A549 (cell line): ENCODE results near the gene AFAP1L2. TPM values are rescaled to one million over a fixed set of nuclear protein-coding genes. Genes with fewer than 3 reads are reported as not detected.

Experiments used
- ATAC-seq, 2 experiments: fragments of 200-7000 bp in 1 of 2; fragments of >200 bp in 1 of 2; cut with Nextera tagmentation in 1 of 2; cut with Tn5 transposase in 1 of 2; 3 replicates each; pipeline versions ENCODE4 v1.8.0 to v1.9.1; 2018 to 2020; ENCODE audit warnings: mild to moderate bottlenecking in 1 of 2, moderate library complexity in 1 of 2
- CTCF ChIA-PET: fragments of 300-600 bp; sonication (Branson Sonifier 250); formaldehyde crosslinking; extraction: SDS; loops from one replicate; lab custom pipeline; 2021; ENCODE audit warnings: antibody characterized with exemption, inconsistent platforms; lab: Yijun Ruan, JAX
- POLR2A ChIA-PET: fragments of 350-600 bp; formaldehyde crosslinking; extraction: SDS; loops from one replicate; lab custom pipeline; 2021; ENCODE audit warnings: antibody characterized with exemption, inconsistent platforms; lab: Yijun Ruan, JAX
- DNase-seq, 2 experiments: peaks; one replicate each; pipeline versions ENCODE4 v3.0.0 to v3.0.0-alpha.2; 2011 to 2016; ENCODE audit warnings: low read depth in 1 of 2, low spot score in 1 of 2
- FAIRE-seq: peaks from 2 replicates; lab custom pipeline; 2011; peaks lifted over from hg19 to GRCh38; lab: Jason Lieb, UNC
- H3K27ac ChIP-seq, 2 experiments: fragments of >200 bp; sonication (Bioruptor Twin); formaldehyde crosslinking; 3 replicates each; pipeline ENCODE4 v1.5.1; 2016 to 2017
- H3K4me1 ChIP-seq: fragments of >200 bp; sonication (Bioruptor Twin); formaldehyde crosslinking; 3 replicates; pipeline ENCODE4 v1.6.1; 2016
- H3K4me2 ChIP-seq: fragments of >200 bp; sonication (Bioruptor Twin); formaldehyde crosslinking; 3 replicates; pipeline ENCODE4 v1.6.1; 2016
- H3K4me3 ChIP-seq: fragments of >200 bp; sonication (Bioruptor Twin); formaldehyde crosslinking; 3 replicates; pipeline ENCODE4 v1.5.1; 2016
- H3K9me3 ChIP-seq: fragments of >200 bp; sonication (Bioruptor Twin); formaldehyde crosslinking; 3 replicates; pipeline ENCODE4 v1.6.1; 2016
- BHLHE40 ChIP-seq: IDR thresholded peaks from 2 replicates; pipeline ENCODE4 v1.6.1; 2012; ENCODE audit warnings: low read depth, low read length, inconsistent platforms
- CBX8 ChIP-seq: fragments of 200-600 bp; sonication (generic); IDR thresholded peaks from 2 replicates; pipeline ENCODE4 v1.6.1; 2016
- EHMT2 ChIP-seq: fragments of 200-600 bp; sonication (generic); IDR thresholded peaks from 2 replicates; pipeline ENCODE4 v1.6.1; 2016; ENCODE audit warnings: antibody characterized with exemption, low read depth, mild to moderate bottlenecking, moderate library complexity
- EP300 ChIP-seq, 2 experiments: fragments of >200 bp; sonication (Bioruptor Twin); formaldehyde crosslinking; IDR thresholded peaks; 2 replicates in 1 of 2; 3 replicates in 1 of 2; pipeline ENCODE4 v1.6.1; 2016 to 2017
- ESRRA ChIP-seq: fragments of 150-350 bp; IDR thresholded peaks from 2 replicates; pipeline ENCODE4 v1.6.1; 2014; ENCODE audit warnings: mild to moderate bottlenecking, low read length, borderline replicate concordance
- GATA3 ChIP-seq: IDR thresholded peaks from 2 replicates; pipeline ENCODE4 v1.6.1; 2012; ENCODE audit warnings: borderline replicate concordance
- HOXA7 ChIP-seq: fragments of 250-450 bp; sonication (Bioruptor Pico); IDR thresholded peaks from 2 replicates; pipeline ENCODE4 v1.5.0; 2020; ENCODE audit warnings: mild to moderate bottlenecking, moderate library complexity
- MAFK ChIP-seq: fragments of 450-650 bp; IDR thresholded peaks from 2 replicates; pipeline ENCODE4 v1.6.1; 2014; ENCODE audit not compliant: partially characterized antibody
- RAD21 ChIP-seq, 2 experiments: fragments of >200 bp in 1 of 2; sonication (Bioruptor Twin) in 1 of 2; formaldehyde crosslinking in 1 of 2; IDR thresholded peaks in 1 of 2; conservative IDR thresholded peaks in 1 of 2; 2 replicates in 1 of 2; 3 replicates in 1 of 2; pipeline ENCODE4 v1.6.1; 2012 to 2018; ENCODE audit warnings: inconsistent platforms in 1 of 2
- RARB ChIP-seq: fragments of 250-450 bp; sonication (Bioruptor Pico); IDR thresholded peaks from 2 replicates; pipeline ENCODE4 v1.8.0; 2021; ENCODE audit warnings: mild to moderate bottlenecking, moderate library complexity
- RNF2 ChIP-seq: fragments of 200-600 bp; sonication (generic); IDR thresholded peaks from 2 replicates; pipeline ENCODE4 v1.6.1; 2016; ENCODE audit warnings: low read depth, mild to moderate bottlenecking, antibody characterized with exemption, moderate library complexity, borderline replicate concordance
- ZNF302 ChIP-seq: fragments of 250-450 bp; sonication (Bioruptor Pico); IDR thresholded peaks from 2 replicates; pipeline ENCODE4 v1.9.0; 2021; ENCODE audit warnings: inconsistent platforms, mild to moderate bottlenecking, moderate library complexity
- ZSCAN20 ChIP-seq: fragments of 250-450 bp; sonication (Bioruptor Pico); IDR thresholded peaks from 2 replicates; pipeline ENCODE4 v1.8.0; 2022; ENCODE audit warnings: mild to moderate bottlenecking, moderate library complexity
- WGBS: methylation state at CpG from one replicate; pipeline ENCODE4 v1.1.6; 2017; ENCODE audit errors: missing lambda C conversion rate; 5-methylcytosine and 5-hydroxymethylcytosine counted together
- polyA plus RNA-seq, 4 experiments: library from polyadenylated mRNA; depleted of rRNA in 3 of 4; stranded (reverse); fragments of >200 nt; fragmentation: RNase III in 1 of 4; extraction: RNeasy Plus Mini Kit Qiagen cat#74134 plus additional on column Dnase treatment in 1 of 4; gene quantifications; 2 replicates in 3 of 4; 3 replicates in 1 of 4; pipeline ENCODE4 v1.2.3, GENCODE V29; 2011 to 2017
- TF ChIP-seq, protein P1 (sequence below): fragments of >200 bp; sonication (Bioruptor Twin); formaldehyde crosslinking; IDR thresholded peaks from 3 replicates; pipeline ENCODE4 v1.5.1; 2016
- TF ChIP-seq, protein P2 (sequence below): fragments of 250-450 bp; sonication (Bioruptor Pico); IDR thresholded peaks from 2 replicates; pipeline ENCODE4 v1.5.0; 2021; ENCODE audit warnings: mild to moderate bottlenecking, moderate library complexity, borderline replicate concordance
- TF ChIP-seq, protein P3 (sequence below): fragments of >200 bp; sonication (Bioruptor Twin); formaldehyde crosslinking; IDR thresholded peaks from 2 replicates; pipeline ENCODE4 v1.6.1; 2016
- TF ChIP-seq, protein P4 (sequence below): IDR thresholded peaks from 2 replicates; pipeline ENCODE4 v1.6.1; 2012; ENCODE audit warnings: low read depth, borderline replicate concordance

Gene AFAP1L2
- polyA plus RNA-seq, 2 of the 4 experiments (the other 2 are of a cell fraction): 19.6 to 27.3 TPM

DNA sequence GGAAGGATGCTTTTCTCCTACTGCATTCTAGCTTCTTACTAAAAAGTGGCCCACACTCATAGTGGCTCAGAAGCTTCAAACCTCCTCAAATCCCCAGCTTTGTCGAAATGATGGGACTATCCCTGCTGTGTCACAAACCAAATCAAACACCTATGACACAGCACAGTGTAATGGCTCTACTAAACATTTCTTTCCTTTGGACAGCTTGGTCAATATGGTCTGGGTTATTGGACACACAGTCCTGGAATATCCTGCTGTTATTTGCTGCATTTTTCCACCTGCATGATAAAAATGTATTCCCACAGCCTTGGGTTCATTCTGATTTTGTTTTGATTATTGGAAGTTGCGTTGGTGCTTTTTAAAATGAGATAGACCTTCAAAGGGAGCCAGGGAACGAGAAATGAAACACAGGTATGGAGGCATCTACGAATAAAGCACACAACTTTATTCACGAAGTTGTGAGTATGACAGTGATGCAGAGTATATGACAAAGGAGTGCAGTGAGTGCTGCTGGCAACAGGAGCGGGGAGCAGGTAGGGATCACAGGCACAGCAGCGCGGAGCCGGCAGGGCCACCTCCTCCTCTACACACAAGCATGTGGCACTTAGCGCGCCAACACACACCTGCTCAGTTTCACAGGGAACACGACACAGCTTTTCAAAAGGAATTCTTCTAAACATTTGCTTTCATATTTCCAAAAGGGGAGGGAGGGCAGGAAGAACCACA is 26.5 kb upstream of the AFAP1L2 start (continued):
- TF ChIP-seq, protein P1, sequence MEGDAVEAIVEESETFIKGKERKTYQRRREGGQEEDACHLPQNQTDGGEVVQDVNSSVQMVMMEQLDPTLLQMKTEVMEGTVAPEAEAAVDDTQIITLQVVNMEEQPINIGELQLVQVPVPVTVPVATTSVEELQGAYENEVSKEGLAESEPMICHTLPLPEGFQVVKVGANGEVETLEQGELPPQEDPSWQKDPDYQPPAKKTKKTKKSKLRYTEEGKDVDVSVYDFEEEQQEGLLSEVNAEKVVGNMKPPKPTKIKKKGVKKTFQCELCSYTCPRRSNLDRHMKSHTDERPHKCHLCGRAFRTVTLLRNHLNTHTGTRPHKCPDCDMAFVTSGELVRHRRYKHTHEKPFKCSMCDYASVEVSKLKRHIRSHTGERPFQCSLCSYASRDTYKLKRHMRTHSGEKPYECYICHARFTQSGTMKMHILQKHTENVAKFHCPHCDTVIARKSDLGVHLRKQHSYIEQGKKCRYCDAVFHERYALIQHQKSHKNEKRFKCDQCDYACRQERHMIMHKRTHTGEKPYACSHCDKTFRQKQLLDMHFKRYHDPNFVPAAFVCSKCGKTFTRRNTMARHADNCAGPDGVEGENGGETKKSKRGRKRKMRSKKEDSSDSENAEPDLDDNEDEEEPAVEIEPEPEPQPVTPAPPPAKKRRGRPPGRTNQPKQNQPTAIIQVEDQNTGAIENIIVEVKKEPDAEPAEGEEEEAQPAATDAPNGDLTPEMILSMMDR: no peak
- no peak for TF ChIP-seq GATA3
- TF ChIP-seq, protein P2, sequence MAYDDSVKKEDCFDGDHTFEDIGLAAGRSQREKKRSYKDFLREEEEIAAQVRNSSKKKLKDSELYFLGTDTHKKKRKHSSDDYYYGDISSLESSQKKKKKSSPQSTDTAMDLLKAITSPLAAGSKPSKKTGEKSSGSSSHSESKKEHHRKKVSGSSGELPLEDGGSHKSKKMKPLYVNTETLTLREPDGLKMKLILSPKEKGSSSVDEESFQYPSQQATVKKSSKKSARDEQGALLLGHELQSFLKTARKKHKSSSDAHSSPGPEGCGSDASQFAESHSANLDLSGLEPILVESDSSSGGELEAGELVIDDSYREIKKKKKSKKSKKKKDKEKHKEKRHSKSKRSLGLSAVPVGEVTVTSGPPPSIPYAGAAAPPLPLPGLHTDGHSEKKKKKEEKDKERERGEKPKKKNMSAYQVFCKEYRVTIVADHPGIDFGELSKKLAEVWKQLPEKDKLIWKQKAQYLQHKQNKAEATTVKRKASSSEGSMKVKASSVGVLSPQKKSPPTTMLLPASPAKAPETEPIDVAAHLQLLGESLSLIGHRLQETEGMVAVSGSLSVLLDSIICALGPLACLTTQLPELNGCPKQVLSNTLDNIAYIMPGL (CRISPR knock-in tag): no peak
- TF ChIP-seq RAD21 (conservative IDR thresholded peaks at IDR 0.05 in 1 of 2, IDR thresholded peaks at IDR 0.05 in 1 of 2): no peak
- TF ChIP-seq CBX8: no peak
- no peak for TF ChIP-seq ZNF302 (CRISPR knock-in tag)
- no peak for TF ChIP-seq MAFK

DNA sequence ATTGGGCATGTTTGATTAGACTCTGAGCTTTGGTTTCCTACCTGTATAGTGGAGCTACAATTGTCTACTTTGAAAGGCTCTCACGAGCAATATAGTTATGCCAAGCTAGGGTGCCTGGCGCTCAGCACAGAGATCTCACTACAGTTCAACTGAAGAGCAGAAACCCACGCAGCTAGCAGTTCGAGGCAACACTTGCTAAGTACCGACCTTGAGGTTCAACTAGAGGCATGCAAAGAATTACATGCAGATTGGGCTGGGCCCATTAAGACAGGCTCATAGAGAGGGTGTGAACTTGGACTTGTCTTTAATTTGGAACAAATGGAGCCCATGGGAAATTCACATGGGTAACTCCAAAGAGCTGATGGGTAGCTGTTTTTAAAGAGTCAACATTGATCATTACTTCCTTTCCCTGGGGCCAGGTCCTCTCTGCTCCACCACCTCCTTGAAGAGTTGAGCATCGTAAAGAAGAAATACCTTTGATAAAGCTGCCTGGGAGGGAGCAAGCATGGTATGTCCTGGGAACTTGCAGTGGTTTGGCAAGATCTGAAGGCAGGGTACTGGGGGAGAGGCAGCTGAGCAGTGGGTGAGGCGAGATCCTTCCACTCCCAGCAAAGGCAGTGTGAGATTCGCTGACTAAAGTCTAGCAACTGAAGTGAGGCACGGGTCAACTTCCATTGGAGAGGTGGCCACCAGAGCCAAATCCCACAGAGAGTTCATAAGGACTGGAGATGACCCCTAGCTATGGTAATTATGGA is 25.5 kb upstream of the AFAP1L2 start:
- 83% methylated on average over 9 of the region's 9 CpGs for WGBS
- no peaks in the 10 kb centered on the region for H3K4me1 ChIP-seq
- DNase-seq (no peak), FAIRE-seq (no peak), ATAC-seq (no peak)
- no peak overlapping the region for H3K27ac ChIP-seq
- ChIA-PET CTCF (interaction anchor here (0.9 to 13.3 kb wide), 6 partner anchors 8 to 129 kb away, joined by 3 to 140 read pairs (median 3); partner anchors contain the start of gene AFAP1L2), POLR2A (interaction anchor here (1.1 kb wide), 1 partner anchor 14 kb away, joined by 3 read pairs; no protein-coding TSS in a partner anchor)
- no peaks in the 10 kb centered on the region for H3K9me3 ChIP-seq
- H3K4me2 ChIP-seq: no peak overlapping the region
- H3K4me3 ChIP-seq: no peak overlapping the region
- TF ChIP-seq ZSCAN20: no peak
- TF ChIP-seq EHMT2: no peak
- TF ChIP-seq ESRRA: no peak
- TF ChIP-seq HOXA7 (CRISPR knock-in tag): no peak
- TF ChIP-seq RARB (CRISPR knock-in tag): no peak
- TF ChIP-seq, protein P3, sequence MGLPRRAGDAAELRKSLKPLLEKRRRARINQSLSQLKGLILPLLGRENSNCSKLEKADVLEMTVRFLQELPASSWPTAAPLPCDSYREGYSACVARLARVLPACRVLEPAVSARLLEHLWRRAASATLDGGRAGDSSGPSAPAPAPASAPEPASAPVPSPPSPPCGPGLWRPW: no peak
- no peak for TF ChIP-seq EP300 (IDR thresholded peaks at IDR 0.05)
- TF ChIP-seq RNF2: no peak
- no peak for TF ChIP-seq BHLHE40
- TF ChIP-seq, protein P4, sequence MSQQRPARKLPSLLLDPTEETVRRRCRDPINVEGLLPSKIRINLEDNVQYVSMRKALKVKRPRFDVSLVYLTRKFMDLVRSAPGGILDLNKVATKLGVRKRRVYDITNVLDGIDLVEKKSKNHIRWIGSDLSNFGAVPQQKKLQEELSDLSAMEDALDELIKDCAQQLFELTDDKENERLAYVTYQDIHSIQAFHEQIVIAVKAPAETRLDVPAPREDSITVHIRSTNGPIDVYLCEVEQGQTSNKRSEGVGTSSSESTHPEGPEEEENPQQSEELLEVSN: no peak
